ENCODE data around the gene ARHGAP26.

ARHGAP26 gene

GRCh38 chr5:143130613-143131305 lies 360.6 kb downstream of the ARHGAP26 start:
- DNase-seq, result no peak

- DNase-seq, result no peak
Observed at GRCh38 chr5:143131972-143132371, 361.8 kb downstream of the ARHGAP26 start.

- DNase-seq, result no peak
Observed at GRCh38 chr5:143132739-143133138, 362.6 kb downstream of the ARHGAP26 start.

DNA sequence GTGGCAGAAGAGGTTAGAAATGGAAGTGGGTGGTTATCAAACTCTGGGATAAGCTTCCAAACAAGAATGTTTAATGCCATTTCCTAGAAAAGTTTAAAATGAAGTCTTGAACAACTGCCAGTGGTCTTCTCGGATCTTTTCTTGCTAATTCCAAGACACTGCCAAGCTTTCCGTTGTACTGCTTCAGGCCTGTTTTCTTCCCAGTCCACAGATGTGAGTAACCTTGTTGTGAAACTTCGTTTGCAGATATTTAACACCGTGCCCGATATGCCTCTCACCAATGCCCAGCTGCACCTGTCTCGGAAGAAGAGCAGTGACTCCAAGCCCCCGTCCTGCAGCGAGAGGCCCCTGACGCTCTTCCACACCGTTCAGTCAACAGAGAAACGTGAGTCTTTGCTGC lies 363.5 kb downstream of the ARHGAP26 start:
- DNase-seq, result no peak

GRCh38 chr5:143134269-143134668 lies 364.1 kb downstream of the ARHGAP26 start:
- no peak for DNase-seq

GRCh38 chr5:143134900-143135299 lies 364.7 kb downstream of the ARHGAP26 start:
- DNase-seq, result no peak

- no peak for DNase-seq
Observed at GRCh38 chr5:143135832-143136551, 365.8 kb downstream of the ARHGAP26 start.

DNA sequence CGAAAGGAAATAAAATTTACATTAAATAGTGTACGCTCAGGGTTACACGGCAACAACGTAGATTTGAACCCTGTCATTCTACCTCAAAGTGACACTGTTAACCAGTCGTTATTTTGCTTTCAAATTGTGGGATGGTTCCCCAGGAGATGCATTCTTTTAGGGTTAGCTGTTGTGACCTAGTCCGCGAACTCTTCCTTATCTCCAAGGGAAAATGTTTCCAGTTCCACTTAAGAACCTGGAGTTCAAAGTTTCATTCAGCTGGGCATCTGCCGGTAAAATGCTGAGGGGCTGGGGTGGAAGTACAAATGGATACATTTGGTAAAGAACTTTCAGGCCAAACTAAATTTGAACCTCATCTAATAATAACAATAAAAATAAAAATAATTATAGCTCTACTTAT lies 368.7 kb downstream of the ARHGAP26 start:
- DNase-seq, result no peak

DNA sequence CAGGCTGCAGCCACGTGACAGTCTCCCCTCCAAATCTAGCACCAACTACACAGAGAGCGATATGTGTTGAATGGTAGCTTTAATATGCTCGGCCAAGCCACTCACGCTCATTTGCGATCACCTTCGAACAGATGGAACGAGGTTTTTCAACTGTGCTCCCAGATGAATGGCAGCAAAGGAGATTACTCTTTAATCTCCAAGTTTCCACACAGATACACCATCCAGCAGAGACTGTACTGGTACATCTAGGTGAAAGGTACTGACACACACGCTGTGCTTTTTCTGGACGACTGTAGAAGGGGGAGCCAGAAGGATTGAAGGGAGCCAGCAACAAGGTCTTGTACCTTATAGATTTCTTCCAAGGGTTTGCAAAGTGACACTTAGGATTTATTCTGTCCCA lies 369.4 kb downstream of the ARHGAP26 start:
- DNase-seq, result no peak

- no peak for DNase-seq
Observed at GRCh38 chr5:143140492-143141203, 370.5 kb downstream of the ARHGAP26 start.

GRCh38 chr5:143141652-143142051 lies 371.5 kb downstream of the ARHGAP26 start:
- DNase-seq, result no peak

- DNase-seq, result no peak
Observed at GRCh38 chr5:143142596-143143435, 372.6 kb downstream of the ARHGAP26 start.

DNA sequence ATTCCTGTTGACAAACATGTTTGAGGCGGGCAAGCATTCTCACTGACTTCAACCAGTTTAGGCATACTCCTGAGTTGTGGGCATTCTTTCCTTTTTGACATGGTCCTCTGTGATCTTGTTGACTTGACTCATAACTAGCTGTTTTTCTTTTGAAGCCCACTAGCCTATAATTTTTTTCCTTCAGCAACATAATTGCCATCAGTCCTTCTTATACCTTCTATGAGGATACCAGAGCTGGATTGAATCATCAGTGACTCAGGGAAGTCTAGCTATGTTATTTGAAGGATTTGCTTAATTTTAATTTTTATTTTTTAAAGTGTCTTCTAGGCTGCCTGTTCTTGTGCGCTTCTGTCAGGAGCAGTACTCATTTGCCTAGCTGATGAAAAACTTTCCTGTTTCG lies 373.8 kb downstream of the ARHGAP26 start:
- DNase-seq, result no peak

DNA sequence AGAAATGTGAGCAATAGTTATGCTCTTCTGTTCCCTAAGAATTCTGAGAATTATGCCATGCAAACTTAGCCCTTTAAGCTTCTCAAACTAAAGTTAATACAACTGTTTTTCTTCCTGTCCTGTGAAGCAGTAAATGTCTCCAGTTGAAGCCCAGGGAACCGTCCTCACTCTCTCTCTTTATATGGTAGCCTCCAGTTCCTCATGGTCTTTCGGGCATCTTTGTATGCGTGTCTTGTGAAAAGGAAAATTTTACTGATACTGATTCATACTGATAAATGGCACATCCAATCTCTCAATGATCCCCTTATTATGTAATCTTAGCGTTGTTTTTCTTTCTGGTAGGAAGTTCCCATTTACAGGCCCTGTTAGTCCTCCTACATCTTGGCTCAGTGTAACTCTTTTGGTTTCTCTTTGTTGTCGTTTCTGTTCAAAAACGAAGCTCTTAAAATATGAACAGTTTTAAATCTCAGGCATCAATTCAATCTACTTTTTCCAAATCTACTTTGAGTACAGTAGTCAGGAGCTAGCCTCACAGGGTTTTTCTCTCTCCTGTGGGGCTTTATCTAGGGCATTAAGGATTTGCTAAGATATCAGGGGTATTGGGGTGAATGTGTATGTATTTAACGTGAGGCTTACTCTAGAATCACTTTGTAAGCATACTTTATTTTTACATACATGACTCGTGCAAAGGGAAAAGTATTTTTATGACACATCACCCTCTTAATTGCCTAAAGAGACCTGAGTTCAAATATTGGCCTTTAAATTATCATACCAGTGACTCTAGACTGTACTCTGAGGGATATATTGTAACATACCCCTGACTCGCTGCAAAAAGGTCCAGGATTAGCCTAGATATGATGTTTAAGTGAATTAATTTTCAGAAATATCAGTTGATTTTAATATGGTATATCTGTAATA lies 375.3 kb downstream of the ARHGAP26 start:
- no peak for DNase-seq

DNA sequence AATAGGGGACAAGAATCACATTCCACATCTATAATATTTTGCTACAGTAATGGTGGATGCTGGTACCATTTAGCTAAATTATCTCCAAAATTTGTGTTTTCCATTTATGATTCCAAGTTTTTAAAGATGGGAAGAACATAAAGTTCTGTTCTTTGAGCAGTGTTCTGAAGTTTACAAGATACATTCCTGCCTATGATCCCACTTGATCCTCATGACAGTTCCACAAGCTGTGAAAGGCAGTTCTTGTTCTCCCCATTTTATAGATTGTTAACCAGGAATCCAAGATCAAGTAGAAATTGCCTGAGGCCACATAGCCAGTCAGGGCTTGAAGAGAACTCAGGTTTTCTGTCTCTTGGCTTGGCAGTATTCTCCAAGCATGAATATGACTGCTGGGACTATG lies 376.0 kb downstream of the ARHGAP26 start:
- DNase-seq, result no peak

- DNase-seq, result no peak
Observed at GRCh38 chr5:143147383-143147782, 377.2 kb downstream of the ARHGAP26 start.

DNA sequence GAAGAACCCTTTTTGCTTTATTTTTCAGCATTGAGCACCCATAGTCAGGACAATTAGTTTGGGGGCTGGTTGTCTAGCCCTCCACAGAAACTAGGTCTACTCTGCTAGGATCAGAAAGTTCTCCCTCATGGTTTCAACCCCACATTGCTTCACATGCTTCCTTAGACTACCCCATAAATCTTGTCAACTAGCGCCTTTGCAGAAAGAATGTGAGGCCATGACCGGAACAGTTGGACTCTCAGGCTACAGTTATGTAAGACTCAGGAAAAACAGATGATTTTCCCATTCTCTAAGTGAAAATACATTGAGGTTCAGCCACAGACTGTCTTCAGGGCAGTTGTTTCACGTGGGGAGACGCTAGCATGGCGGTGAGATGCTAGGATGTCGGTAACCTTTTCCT lies 377.7 kb downstream of the ARHGAP26 start:
- DNase-seq, result no peak

- no peak for DNase-seq
Observed at GRCh38 chr5:143148771-143149170, 378.6 kb downstream of the ARHGAP26 start.

DNA sequence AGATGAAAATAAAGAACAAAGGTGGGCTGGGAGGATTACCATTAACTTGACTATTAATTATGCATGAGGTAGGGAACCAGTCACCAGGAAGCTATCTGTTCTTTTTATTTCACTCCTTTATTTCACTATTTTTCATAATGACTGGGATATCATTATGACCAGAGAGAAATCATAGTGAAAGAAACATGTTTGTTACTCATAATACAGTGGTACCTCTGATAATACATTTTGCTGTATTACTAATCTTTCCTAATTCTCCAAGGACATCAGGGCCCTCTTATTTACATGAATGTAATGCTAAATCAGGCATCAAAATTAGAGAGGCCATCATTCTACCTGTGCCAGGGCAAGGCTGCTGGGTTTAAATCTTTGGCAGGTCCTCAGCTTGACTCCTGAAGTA lies 379.6 kb downstream of the ARHGAP26 start:
- DNase-seq, result no peak

GRCh38 chr5:143151056-143151700 lies 381.0 kb downstream of the ARHGAP26 start:
- DNase-seq, result no peak

GRCh38 chr5:143152445-143152844 lies 382.3 kb downstream of the ARHGAP26 start:
- DNase-seq, result no peak

Data from CD4-positive, alpha-beta T cell treated with Interleukin-17A for 4 hours (primary cell).